Trophoblast cell (in vitro differentiated cells and primary cell): ENCODE results near the gene DOCK10.

Experiments
- DNase-seq, 2 donors: peaks; one replicate each; pipeline ENCODE4 v3.0.0-alpha.2; 2016
- H2AFZ ChIP-seq: 2 replicates; pipeline ENCODE4 v1.6.1; 2013; ENCODE audit warnings: low read length, moderate library complexity, mild to moderate bottlenecking; ENCODE audit not compliant: insufficient read depth, poor library complexity
- H2AK5ac ChIP-seq: 2 replicates; pipeline ENCODE4 v1.6.1; 2013; ENCODE audit warnings: mild to moderate bottlenecking, low read length
- H2BK120ac ChIP-seq: 2 replicates; pipeline ENCODE4 v1.6.1; 2013; ENCODE audit warnings: low read length, mild to moderate bottlenecking, moderate library complexity; ENCODE audit not compliant: insufficient read depth, poor library complexity
- H2BK12ac ChIP-seq: 2 replicates; pipeline ENCODE4 v1.6.1; 2013; ENCODE audit warnings: mild to moderate bottlenecking, low read length, moderate library complexity
- H2BK5ac ChIP-seq: 2 replicates; pipeline ENCODE4 v1.6.1; 2013; ENCODE audit warnings: low read length, low read depth, moderate library complexity, mild to moderate bottlenecking; ENCODE audit not compliant: poor library complexity
- H3K14ac ChIP-seq: 2 replicates; pipeline ENCODE4 v1.6.1; 2013; ENCODE audit warnings: mild to moderate bottlenecking, low read length
- H3K18ac ChIP-seq: 2 replicates; pipeline ENCODE4 v1.6.1; 2013; ENCODE audit warnings: mild to moderate bottlenecking, low read length
- H3K23ac ChIP-seq: 2 replicates; pipeline ENCODE4 v1.6.1; 2013; ENCODE audit warnings: low read length
- H3K27ac ChIP-seq: 2 replicates; pipeline ENCODE4 v1.5.1; 2013; ENCODE audit warnings: low read depth, mild to moderate bottlenecking, inconsistent platforms, low read length, moderate library complexity
- H3K27me3 ChIP-seq: 2 replicates; pipeline ENCODE4 v1.6.1; 2013; ENCODE audit warnings: inconsistent platforms, mild to moderate bottlenecking, low read length, moderate library complexity; ENCODE audit not compliant: insufficient read depth
- H3K36me3 ChIP-seq, 2 experiments: 1 replicate in 1 of 2; 2 replicates in 1 of 2; pipeline ENCODE4 v1.6.1; 2013; ENCODE audit warnings: low read length in 2 of 2, mild to moderate bottlenecking in 2 of 2, moderate library complexity in 1 of 2; ENCODE audit not compliant: insufficient read depth in 2 of 2, control insufficient read depth in 1 of 2
- H3K4ac ChIP-seq: 2 replicates; pipeline ENCODE4 v1.6.1; 2013; ENCODE audit warnings: low read depth, mild to moderate bottlenecking, low read length, moderate library complexity
- H3K4me1 ChIP-seq, 2 experiments: 1 replicate in 1 of 2; 2 replicates in 1 of 2; pipeline ENCODE4 v1.6.1; 2013; ENCODE audit warnings: low read length in 2 of 2, mild to moderate bottlenecking in 2 of 2, moderate library complexity in 1 of 2; ENCODE audit not compliant: insufficient read depth in 2 of 2, control insufficient read depth in 1 of 2
- H3K4me2 ChIP-seq: 2 replicates; pipeline ENCODE4 v1.6.1; 2013; ENCODE audit warnings: inconsistent platforms, mild to moderate bottlenecking, low read length, moderate library complexity
- H3K4me3 ChIP-seq: 2 replicates; pipeline ENCODE4 v1.5.1; 2013; ENCODE audit warnings: mild to moderate bottlenecking, low read depth, low read length, inconsistent platforms
- H3K79me1 ChIP-seq: one replicate; pipeline ENCODE4 v1.6.1; 2013; ENCODE audit warnings: low read length
- H3K79me2 ChIP-seq: 2 replicates; pipeline ENCODE4 v1.6.1; 2013; ENCODE audit warnings: low read length, mild to moderate bottlenecking; ENCODE audit not compliant: control insufficient read depth, insufficient read depth, poor library complexity
- H3K9ac ChIP-seq: 2 replicates; pipeline ENCODE4 v1.6.1; 2013; ENCODE audit warnings: mild to moderate bottlenecking, low read length
- H3K9me3 ChIP-seq: 2 replicates; pipeline ENCODE4 v1.6.1; 2013; ENCODE audit warnings: low read depth, mild to moderate bottlenecking, control low read depth, inconsistent platforms, low read length; ENCODE audit not compliant: insufficient read depth
- H4K12ac ChIP-seq: 2 replicates; pipeline ENCODE4 v1.6.1; 2013; ENCODE audit warnings: low read depth, mild to moderate bottlenecking, low read length, moderate library complexity
- H4K8ac ChIP-seq: 2 replicates; pipeline ENCODE4 v1.6.1; 2013; ENCODE audit warnings: low read depth, mild to moderate bottlenecking, low read length, moderate library complexity
- H4K91ac ChIP-seq: one replicate; pipeline ENCODE4 v1.6.1; 2013; ENCODE audit warnings: low read depth, mild to moderate bottlenecking, low read length, moderate library complexity
- WGBS: extraction: QIAGEN DNeasy Blood & Tissue Kit; methylation state at CpG from one replicate; pipeline ENCODE4 v1.1.7; 2013; ENCODE audit warnings: missing lambda C conversion rate; ENCODE audit not compliant: insufficient read length, insufficient coverage; ENCODE audit errors: extremely low coverage; 5-methylcytosine and 5-hydroxymethylcytosine counted together

DOCK10 gene

DNA sequence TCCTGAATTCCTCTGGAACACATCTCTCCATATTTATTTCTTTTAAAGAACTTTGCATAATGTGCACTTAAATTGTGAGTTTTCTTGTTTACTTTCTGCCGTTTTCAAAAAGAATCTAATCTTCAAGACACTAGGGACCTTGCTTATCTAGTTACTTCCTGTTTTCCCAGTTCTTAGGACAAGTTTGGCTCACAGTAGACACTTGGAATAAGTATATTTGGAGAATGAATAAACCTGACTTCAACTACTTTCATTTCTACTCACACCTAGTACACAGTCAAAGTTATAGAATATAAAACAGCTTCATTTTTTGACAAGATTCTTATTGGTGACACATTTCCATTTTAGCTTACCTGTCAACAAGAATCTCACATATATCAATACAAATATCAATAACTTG, 170.5 kb downstream of the DOCK10 start:
- H3K23ac ChIP-seq, result no peak overlapping the region
- DNase-seq, result no peak
- H3K14ac ChIP-seq, result no peak overlapping the region
- H3K36me3 ChIP-seq, result no peaks in the 10 kb centered on the region
- no peak overlapping the region for H3K4ac ChIP-seq
- H3K4me2 ChIP-seq, result no peak overlapping the region
- H2AFZ ChIP-seq, result no peak overlapping the region
- no peak overlapping the region for H3K4me3 ChIP-seq
- no peaks in the 10 kb centered on the region for H3K27me3 ChIP-seq
- no peak overlapping the region for H4K91ac ChIP-seq
- no peaks in the 10 kb centered on the region for H3K4me1 ChIP-seq
- H3K79me2 ChIP-seq, result no peaks in the 10 kb centered on the region
- H2BK120ac ChIP-seq, result no peak overlapping the region
- no peak overlapping the region for H3K27ac ChIP-seq
- no peak overlapping the region for H2BK5ac ChIP-seq
- H3K9me3 ChIP-seq, result no peaks in the 10 kb centered on the region
- no CpG with 5 or more reads among the region's 1 CpG for WGBS
- no peak overlapping the region for H4K12ac ChIP-seq
- no peak overlapping the region for H2AK5ac ChIP-seq
- no peaks in the 10 kb centered on the region for H3K79me1 ChIP-seq
- no peak overlapping the region for H2BK12ac ChIP-seq
- no peak overlapping the region for H4K8ac ChIP-seq
- H3K18ac ChIP-seq, result no peak overlapping the region
- no peak overlapping the region for H3K9ac ChIP-seq

DNA sequence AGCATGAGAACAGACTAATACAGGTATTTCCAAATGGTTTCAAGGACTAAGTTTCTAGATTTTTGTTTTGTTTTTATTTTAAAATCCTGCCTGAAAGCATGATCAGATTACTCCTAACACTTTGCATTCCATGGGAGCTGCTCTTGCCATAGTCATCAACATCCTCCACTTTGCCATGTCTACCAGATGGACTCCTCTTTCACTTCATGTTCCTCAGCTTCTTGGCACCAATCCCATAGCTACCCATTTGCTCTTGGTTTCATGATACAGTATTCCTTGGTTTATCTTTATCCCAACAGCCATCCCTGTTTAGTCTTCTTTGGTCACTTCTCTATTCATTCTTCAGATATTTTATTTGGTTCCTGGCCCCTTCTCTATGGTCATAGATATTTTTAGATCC, 171.9 kb downstream of the DOCK10 start:
- no peak overlapping the region for H2BK12ac ChIP-seq
- no peak overlapping the region for H3K9ac ChIP-seq
- no peaks in the 10 kb centered on the region for H3K79me2 ChIP-seq
- H2AK5ac ChIP-seq, result no peak overlapping the region
- no peaks in the 10 kb centered on the region for H3K4me1 ChIP-seq
- no peak overlapping the region for H2AFZ ChIP-seq
- no peak overlapping the region for H3K14ac ChIP-seq
- no peak overlapping the region for H3K18ac ChIP-seq
- no peak overlapping the region for H3K27ac ChIP-seq
- H3K4ac ChIP-seq, result no peak overlapping the region
- H4K8ac ChIP-seq, result no peak overlapping the region
- no peak overlapping the region for H4K91ac ChIP-seq
- no peaks in the 10 kb centered on the region for H3K79me1 ChIP-seq
- no peaks in the 10 kb centered on the region for H3K27me3 ChIP-seq
- no peaks in the 10 kb centered on the region for H3K9me3 ChIP-seq
- H3K36me3 ChIP-seq, result no peaks in the 10 kb centered on the region
- no peak for DNase-seq
- no peak overlapping the region for H3K23ac ChIP-seq
- H3K4me2 ChIP-seq, result no peak overlapping the region
- H2BK5ac ChIP-seq, result no peak overlapping the region
- H3K4me3 ChIP-seq, result no peak overlapping the region
- H4K12ac ChIP-seq, result no peak overlapping the region
- no peak overlapping the region for H2BK120ac ChIP-seq

DNA sequence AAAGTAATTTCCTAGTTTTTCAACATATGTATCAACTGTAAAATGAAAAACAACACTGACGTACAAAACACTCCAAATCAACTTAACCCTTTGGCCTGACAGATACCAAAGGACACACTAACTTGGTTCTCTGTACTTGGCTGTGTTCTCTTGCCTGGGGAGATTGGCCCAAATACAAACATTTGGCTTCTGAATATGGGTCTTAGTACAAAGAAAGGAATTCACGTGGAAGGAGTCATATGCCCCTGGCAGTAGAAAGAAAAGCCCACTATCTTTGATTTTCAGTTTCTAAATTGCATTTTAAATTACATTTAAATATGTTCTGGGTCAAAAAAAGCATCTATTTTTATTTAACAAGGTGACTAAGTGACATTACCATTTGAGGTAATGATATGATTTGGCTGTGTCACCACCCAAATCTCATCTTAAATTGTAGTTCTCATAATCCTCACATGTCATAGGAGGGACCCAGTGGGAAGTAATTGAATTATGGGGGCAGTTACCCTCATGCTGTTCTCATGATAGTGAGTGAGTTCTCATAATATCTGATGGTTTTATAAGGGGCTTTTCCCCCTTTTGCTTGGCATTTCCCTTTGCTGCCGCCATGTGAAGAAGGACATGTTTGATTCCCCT, 172.6 kb downstream of the DOCK10 start:
- Histone ChIP-seq H3K79me1 (no peaks in the 10 kb centered on the region), H3K4me2 (no peak overlapping the region), H2AFZ (no peak overlapping the region), H3K9me3 (no peaks in the 10 kb centered on the region), H3K4me3 (no peak overlapping the region), H3K4me1 (no peaks in the 10 kb centered on the region), H3K23ac (no peak overlapping the region), H4K91ac (no peak overlapping the region), H3K79me2 (no peaks in the 10 kb centered on the region), H3K27me3 (no peaks in the 10 kb centered on the region), H2AK5ac (no peak overlapping the region), H3K9ac (no peak overlapping the region), H3K4ac (no peak overlapping the region), H3K14ac (no peak overlapping the region), H2BK12ac (no peak overlapping the region), H4K8ac (no peak overlapping the region), H3K27ac (no peak overlapping the region), H2BK120ac (no peak overlapping the region), H2BK5ac (no peak overlapping the region), H4K12ac (no peak overlapping the region), H3K36me3 (no peaks in the 10 kb centered on the region), H3K18ac (no peak overlapping the region)
- no CpG with 5 or more reads among the region's 3 CpGs for WGBS
- DNase-seq, result no peak

DNA sequence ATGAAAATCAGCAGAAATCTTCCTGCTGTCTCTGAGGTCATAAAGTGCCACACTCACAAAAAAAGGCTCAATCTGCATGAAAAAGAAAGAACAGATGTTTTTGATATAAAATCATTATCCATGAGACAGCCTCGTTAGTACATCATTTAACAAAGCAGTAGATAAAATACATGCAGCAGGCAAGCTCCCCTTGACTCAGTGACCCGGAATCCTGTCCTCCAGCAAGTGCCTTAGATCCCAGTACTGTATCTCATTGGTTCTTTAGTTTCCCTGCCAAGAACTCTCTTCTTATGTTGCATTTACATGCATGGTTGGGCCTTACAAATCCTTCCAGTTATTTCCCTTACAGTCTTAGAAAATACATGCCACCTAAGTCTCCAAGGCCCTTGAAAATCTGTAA, 177.3 kb downstream of the DOCK10 start:
- no peak for DNase-seq
- H3K27ac ChIP-seq, result no peak overlapping the region
- no CpG with 5 or more reads among the region's 2 CpGs for WGBS

More for the DNA sequence above, 177.3 kb downstream of the DOCK10 start:
- Histone ChIP-seq H4K12ac (no peak overlapping the region), H4K8ac (no peak overlapping the region), H2AFZ (no peak overlapping the region), H2BK12ac (no peak overlapping the region), H3K23ac (no peak overlapping the region), H3K79me1 (no peaks in the 10 kb centered on the region), H4K91ac (no peak overlapping the region), H3K4me3 (no peak overlapping the region), H2BK120ac (no peak overlapping the region), H3K4me1 (no peaks in the 10 kb centered on the region), H3K27me3 (no peaks in the 10 kb centered on the region), H3K4me2 (no peak overlapping the region), H3K79me2 (no peaks in the 10 kb centered on the region), H3K9ac (no peak overlapping the region), H3K18ac (no peak overlapping the region), H3K14ac (no peak overlapping the region), H2BK5ac (no peak overlapping the region), H3K36me3 (no peaks in the 10 kb centered on the region), H3K9me3 (no peaks in the 10 kb centered on the region), H3K4ac (no peak overlapping the region), H2AK5ac (no peak overlapping the region)
